K562 (cell line): ENCODE data around the gene FANCC. TPM values are rescaled to one million over a fixed set of nuclear protein-coding genes. Genes with fewer than 3 reads are reported as not detected.
A peak's percentile ranks its signal among the peaks of the same experiment; 100 is the strongest.

Experiments used
- ATAC-seq: fragments of 200-7000 bp; cut with Tn5 transposase; 3 replicates; pipeline ENCODE4 v1.9.1; 2020; ENCODE audit warnings: moderate library complexity
- BruUV-seq: library from RNA; stranded (reverse); fragments of 400-500 nt; replicated peaks from 2 replicates; lab custom pipeline; 2021; lab: Mats Ljungman, UMichigan
- CTCF ChIA-PET: fragments of 300-600 bp; formaldehyde crosslinking; extraction: SDS; loops from one replicate; lab custom pipeline; 2021; ENCODE audit warnings: low intra/inter-chr PET ratio; lab: Yijun Ruan, JAX
- POLR2A ChIA-PET: fragments of 300-600, 350-650 bp; sonication (Branson Sonifier 250); formaldehyde crosslinking; extraction: SDS; loops from one replicate; lab custom pipeline; 2021; ENCODE audit warnings: antibody characterized with exemption, inconsistent platforms; lab: Yijun Ruan, JAX
- DNase-seq, 4 experiments: peaks; one replicate each; pipeline versions ENCODE4 v3.0.0 to v3.0.0-alpha.2; 2011 to 2018; ENCODE audit warnings: low spot score in 3 of 4, mixed read lengths in 3 of 4; ENCODE audit errors: extremely low read depth in 1 of 4
- FAIRE-seq: peaks from 2 replicates; lab custom pipeline; 2011; peaks lifted over from hg19 to GRCh38; lab: Jason Lieb, UNC
- H2AFZ ChIP-seq: 2 replicates; pipeline ENCODE4 v1.6.0; 2011; ENCODE audit warnings: low read depth, low read length, control low read depth, inconsistent platforms
- H3K27ac ChIP-seq: fragments of 200-600 bp; 3 replicates; pipeline ENCODE4 v1.8.0; 2011; ENCODE audit warnings: low read depth, mild to moderate bottlenecking, control low read depth, inconsistent platforms, low read length, moderate library complexity, mixed read lengths; ENCODE audit errors: extremely low read depth
- H3K27me3 ChIP-seq, 2 experiments: fragments of 300-600 bp in 1 of 2; 2 replicates in 1 of 2; 3 replicates in 1 of 2; pipeline versions ENCODE4 v1.6.0 to v1.8.0; 2011; ENCODE audit warnings: inconsistent platforms in 2 of 2, low read length in 2 of 2, mild to moderate bottlenecking in 1 of 2, mixed read lengths in 1 of 2, moderate library complexity in 1 of 2; ENCODE audit not compliant: control insufficient read depth in 2 of 2, insufficient read depth in 2 of 2
- H3K36me3 ChIP-seq: fragments of 300-600 bp; 3 replicates; pipeline ENCODE4 v1.8.0; 2011; ENCODE audit warnings: mild to moderate bottlenecking, low read length, inconsistent platforms; ENCODE audit not compliant: control insufficient read depth, insufficient read depth
- H3K4me1 ChIP-seq, 2 experiments: fragments of 200-600 bp in 1 of 2; replicated peaks in 1 of 2; 2 replicates in 1 of 2; 3 replicates in 1 of 2; pipeline versions ENCODE4 v1.5.1 to v1.8.0; 2011; ENCODE audit warnings: inconsistent platforms in 2 of 2, low read length in 2 of 2, mild to moderate bottlenecking in 1 of 2, mixed read lengths in 1 of 2, moderate library complexity in 1 of 2; ENCODE audit not compliant: control insufficient read depth in 2 of 2, insufficient read depth in 2 of 2
- H3K4me2 ChIP-seq: 2 replicates; pipeline ENCODE4 v1.6.1; 2011; ENCODE audit warnings: low read length, control low read depth, inconsistent platforms, mixed read lengths; ENCODE audit not compliant: insufficient read depth
- H3K4me3 ChIP-seq: fragments of 200-600 bp; sonication (generic), shearing (Covaris generic); 2 replicates; pipeline ENCODE4 v1.5.1; 2016; ENCODE audit warnings: control low read depth, inconsistent platforms
- H3K79me2 ChIP-seq: fragments of 200-600 bp; 3 replicates; pipeline ENCODE4 v1.8.0; 2011; ENCODE audit warnings: low read length, inconsistent platforms; ENCODE audit not compliant: control insufficient read depth, insufficient read depth
- H3K9ac ChIP-seq, 2 experiments: 2 replicates each; pipeline versions ENCODE4 v1.6.0 to v1.6.1; 2011; ENCODE audit warnings: low read depth in 2 of 2, low read length in 2 of 2, control low read depth in 1 of 2, inconsistent platforms in 1 of 2, mild to moderate bottlenecking in 1 of 2, mixed read lengths in 1 of 2; ENCODE audit not compliant: insufficient read depth in 1 of 2
- H3K9me1 ChIP-seq: one replicate; pipeline ENCODE4 v1.6.0; 2011; ENCODE audit warnings: inconsistent platforms, mild to moderate bottlenecking, low read length, moderate library complexity; ENCODE audit not compliant: control insufficient read depth, insufficient read depth
- H3K9me3 ChIP-seq: replicated peaks from 2 replicates; pipeline ENCODE4 v1.5.1; 2011; ENCODE audit warnings: low read depth, low read length, inconsistent platforms; ENCODE audit not compliant: control insufficient read depth, insufficient read depth
- H4K20me1 ChIP-seq: replicated peaks from 2 replicates; pipeline ENCODE4 v1.6.1; 2011; ENCODE audit warnings: low read length, inconsistent platforms, mixed read lengths; ENCODE audit not compliant: control insufficient read depth, insufficient read depth
- NR1H2 ChIP-seq: sonication (generic); formaldehyde crosslinking; IDR thresholded peaks from 2 replicates; pipeline ENCODE4 v1.4.0; 2020; ENCODE audit warnings: mild to moderate bottlenecking, missing genetic modification reagents
- POLR2AphosphoS5 ChIP-seq: IDR thresholded peaks from 2 replicates; pipeline ENCODE4 v1.6.1; 2011; ENCODE audit warnings: mild to moderate bottlenecking, low read depth, low read length, moderate library complexity; ENCODE audit not compliant: control insufficient read depth, insufficient read depth
- RNF2 ChIP-seq: sonication (generic); IDR thresholded peaks from 2 replicates; pipeline ENCODE4 v1.6.1; 2016
- WGBS: fragments of 100-300 bp; shearing (Covaris generic); methylation state at CpG from one replicate; pipeline ENCODE4 v1.1.6; 2016; ENCODE audit warnings: low coverage, mixed read lengths; ENCODE audit not compliant: insufficient coverage; ENCODE audit errors: missing lambda C conversion rate; 5-methylcytosine and 5-hydroxymethylcytosine counted together
- in situ Hi-C: fragments of 300-500 bp; cut with MboI; formaldehyde crosslinking; loops from 4 replicates; pipeline ENCODE4 v1.15.0; 2018; ENCODE audit warnings: inconsistent platforms, mixed read lengths
- intact Hi-C: fragments of 100-400 bp; cut with micrococcal nuclease; formaldehyde crosslinking; loops from 2 replicates; pipeline ENCODE4 v1.14.2; 2022
- polyA plus RNA-seq, 8 experiments: library from polyadenylated mRNA; depleted of rRNA in 4 of 8; stranded (reverse) in 5 of 8; unstranded in 3 of 8; fragments of >200 nt; fragmentation: Nextera tagmentation in 2 of 8; fragmentation: Illumina TruSeq in 1 of 8; extraction: Ambion mirVana in 2 of 8; extraction: Trizol in 1 of 8; gene quantifications; 2 replicates each; pipeline versions ENCODE4 v1.2.1 to v1.2.3, GENCODE V29; 2011 to 2014; ENCODE audit warnings: inconsistent platforms in 1 of 8, missing spikeins in 1 of 8
- total RNA-seq, 7 experiments: library from RNA; depleted of rRNA in 6 of 7; stranded (reverse); fragments of >200 nt in 6 of 7; fragmentation: Illumina TruSeq in 2 of 7; extraction: Trizol in 2 of 7; gene quantifications; 2 replicates each; pipeline versions ENCODE4 v1.2.1 to v1.2.3, GENCODE V29; 2011 to 2021; ENCODE audit warnings: low replicate concordance in 1 of 7

FANCC gene
- total and polyA plus RNA-seq, 9 of the 15 experiments (the other 6 are each of a cell fraction or from before 2014, with no cell fraction given), result 4.6 to 18.4 (median 14.2) TPM

DNA sequence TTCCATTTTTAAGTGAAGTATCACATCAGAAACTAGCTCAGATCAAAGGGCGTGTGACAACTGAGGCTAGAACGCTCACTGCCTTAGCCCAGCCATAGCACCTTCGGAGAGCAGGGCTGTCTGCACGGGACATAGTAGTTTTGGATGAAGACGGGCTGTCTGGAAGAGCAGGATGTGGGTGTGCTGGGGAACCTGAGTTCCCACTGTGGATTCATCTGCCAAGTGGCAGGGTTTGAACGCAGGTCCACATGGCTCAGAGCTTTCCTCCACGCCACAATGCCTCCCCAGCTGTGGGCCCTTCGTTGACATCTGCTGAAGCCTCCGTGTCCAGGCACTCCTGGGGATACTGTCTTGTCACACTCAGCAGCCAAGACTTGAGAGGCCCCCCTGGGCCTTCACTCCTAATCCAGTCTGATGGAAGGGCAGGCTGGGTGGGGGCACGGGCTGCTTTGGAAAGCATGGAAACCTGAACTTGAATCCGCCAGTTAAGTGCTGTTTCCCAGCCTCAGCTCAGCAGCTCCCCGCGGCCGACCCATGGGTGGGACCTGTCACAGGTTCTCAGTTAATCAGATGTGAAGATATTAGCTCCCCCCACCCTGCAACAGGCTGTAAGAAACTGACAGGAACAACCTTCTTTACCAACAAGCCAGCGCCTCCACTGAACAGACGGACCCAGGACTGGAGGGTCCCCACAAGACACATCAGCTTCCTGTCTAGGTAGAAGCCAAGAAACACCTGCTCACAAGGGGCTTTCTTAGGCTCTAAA lies 228.1 kb downstream of the FANCC start:
- H3K9me1 ChIP-seq, result no peaks in the 10 kb centered on the region
- BruUV-seq, result no TSS peak
- H3K36me3 ChIP-seq, result peaks cover 4% of the 10 kb centered on the region; the same call in 1 of the 3 replicates
- H2AFZ ChIP-seq, result no peak overlapping the region
- intact Hi-C loops, result loop anchor here (10.0 kb wide), 1 partner anchor 305 kb away; no protein-coding TSS in a partner anchor
- no peak for ATAC-seq
- H3K4me1 ChIP-seq, result peaks cover 0 to 42% of the 10 kb centered on the region in 2 experiments; a peak in 2 of 5 replicates
- H4K20me1 ChIP-seq, result no peaks in the 10 kb centered on the region
- ChIA-PET CTCF (no interaction called here), POLR2A (interaction anchor here (1.0 to 1.2 kb wide), 3 partner anchors 14 to 64 kb away, joined by 3 read pairs; no protein-coding TSS in a partner anchor)
- no peak overlapping the region for H3K4me3 ChIP-seq
- in situ Hi-C loops, result loop anchor here (10.0 kb wide), 1 partner anchor 305 kb away; no protein-coding TSS in a partner anchor
- no peak for DNase-seq
- H3K27me3 ChIP-seq, result no peaks in the 10 kb centered on the region
- WGBS, result 81% methylated on average over 15 of the region's 16 CpGs
- H3K27ac ChIP-seq, result no peak overlapping the region
- peak overlapping the region in 1 of 2 experiments; percentile 0; a peak in 1 of 4 replicates for H3K9ac ChIP-seq
- no peak for FAIRE-seq
- H3K9me3 ChIP-seq, result no peaks in the 10 kb centered on the region
- H3K4me2 ChIP-seq, result no peak overlapping the region
- no peaks in the 10 kb centered on the region for H3K79me2 ChIP-seq
- TF ChIP-seq POLR2AphosphoS5 (no peak), RNF2 (no peak), NR1H2 (CRISPR knock-in tag) (no peak)
